ENCODE results near the gene TMEM143. TPM values are rescaled to one million over a fixed set of nuclear protein-coding genes. Genes with fewer than 3 reads are reported as not detected.

The TMEM143 gene
- total and polyA plus RNA-seq, 2 of the 8 experiments (the other 6 are each of a cell fraction or from before 2014, with no cell fraction given), result 14.2 to 19.1 TPM

DNA sequence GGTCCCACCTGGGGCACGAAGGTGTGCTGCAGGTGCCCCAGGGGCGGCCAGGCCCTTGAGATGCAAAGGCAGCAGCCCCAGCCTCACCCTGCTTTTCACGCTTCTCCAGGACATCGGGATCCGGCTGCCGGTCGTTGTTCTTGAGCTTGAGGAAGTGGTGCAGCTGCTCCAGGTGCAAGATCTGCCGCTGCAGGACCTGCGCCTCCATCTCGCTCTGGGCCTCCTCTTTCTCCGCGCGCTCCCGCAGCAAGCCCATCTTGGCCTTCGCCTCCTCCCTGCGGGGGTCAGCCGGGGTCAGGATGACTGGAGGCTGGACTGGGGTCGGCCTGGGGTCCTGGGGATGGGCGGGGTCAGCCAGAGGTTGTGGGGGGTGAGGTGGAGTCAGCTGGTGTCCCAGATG lies 59.9 kb downstream of the TMEM143 start:
- Histone ChIP-seq H2BK120ac (replicated peaks; ENCODE audit: low read depth, low read length) (no peak overlapping the region), H3K23ac (ENCODE audit: insufficient read length) (no peak overlapping the region), H3K4me3 (ENCODE audit: extremely low read depth in 1 of 4, insufficient read depth in 2 of 4, low read depth in 3 of 4, low read length in 4 of 4) (no peak overlapping the region), H3K4me2 (ENCODE audit: insufficient read depth in 1 of 2, low read depth in 2 of 2, low read length in 2 of 2) (no peak overlapping the region), H3K14ac (ENCODE audit: insufficient read length) (no peak overlapping the region), H2AK5ac (ENCODE audit: low read depth, low read length) (no peak overlapping the region), H3K4me1 (replicated peaks in 1 of 4; ENCODE audit: control insufficient read depth in 3 of 4, insufficient read depth in 4 of 4, low read length in 3 of 4) (peaks cover 0 to 3% (median 1%) of the 10 kb centered on the region in 4 experiments; a peak in 3 of 7 replicates), H3K27ac (ENCODE audit: low read depth, low read length) (no peak overlapping the region), H2AFZ (ENCODE audit: low read length) (no peak overlapping the region), H4K8ac (ENCODE audit: extremely low read depth, insufficient read depth, low read length) (no peak overlapping the region), H3K9me3 (ENCODE audit: insufficient read depth in 2 of 2, low read depth in 1 of 2, low read length in 1 of 2) (no peaks in the 10 kb centered on the region; a peak in 1 of 4 replicates), H3K9ac (replicated peaks in 1 of 4; ENCODE audit: extremely low read depth in 1 of 4, low read depth in 3 of 4, low read length in 3 of 4) (no peak overlapping the region), H3K23me2 (ENCODE audit: low read depth, low read length) (peaks cover 5% of the 10 kb centered on the region; the same call in 1 of the 2 replicates), H3K79me1 (ENCODE audit: low read depth, low read length) (no peaks in the 10 kb centered on the region), H3K4ac (replicated peaks; ENCODE audit: insufficient read length, low read depth, low read length) (no peak overlapping the region), H2BK5ac (ENCODE audit: low read depth, low read length) (no peak overlapping the region), H4K91ac (replicated peaks; ENCODE audit: insufficient read length, low read length) (no peak overlapping the region), H2BK15ac (ENCODE audit: low read length) (no peak overlapping the region), H2BK20ac (ENCODE audit: low read length) (no peak overlapping the region), H3K27me3 (replicated peaks in 1 of 4; ENCODE audit: control insufficient read depth in 3 of 4, extremely low read depth in 1 of 4, insufficient read depth in 3 of 4, low read length in 3 of 4) (no peaks in the 10 kb centered on the region), H4K20me1 (replicated peaks in 1 of 2; ENCODE audit: control insufficient read depth in 1 of 2, insufficient read depth in 2 of 2, low read length in 2 of 2) (peaks cover 0 to 2% of the 10 kb centered on the region in 2 experiments), H3K79me2 (ENCODE audit: control insufficient read depth in 1 of 2, insufficient read depth in 2 of 2, low read length in 2 of 2) (no peaks in the 10 kb centered on the region), H3K18ac (ENCODE audit: extremely low read depth, low read length) (no peak overlapping the region; the same call in 1 of the 2 replicates), H3K36me3 (ENCODE audit: control insufficient read depth in 2 of 4, insufficient read depth in 4 of 4, low read length in 3 of 4) (no peaks in the 10 kb centered on the region), H2BK12ac (ENCODE audit: low read depth, low read length) (no peak overlapping the region), H3K56ac (replicated peaks; ENCODE audit: insufficient read length, low read depth, low read length) (no peak overlapping the region), H4K5ac (ENCODE audit: insufficient read length, low read depth, low read length) (no peak overlapping the region)
- ChIA-PET POLR2A (ENCODE audit: partially characterized antibody) (no interaction called here), CTCF (ENCODE audit: partially characterized antibody) (interaction anchor here (0.8 to 1.7 kb wide), 4 partner anchors 11 to 39 kb away, joined by 3 to 8 read pairs (median 4); no protein-coding TSS in a partner anchor)
- DNase-seq (ENCODE audit: low read depth in 1 of 2, low spot score in 2 of 2) (no peak), FAIRE-seq (no peak)
- WGBS, 2 experiments (ENCODE audit: extremely low coverage in 1 of 2, insufficient coverage in 1 of 2, insufficient read length in 1 of 2, insufficient replicate concordance in 2 of 2, low coverage in 1 of 2, low lambda C conversion rate in 2 of 2, missing lambda C conversion rate in 1 of 2), result 89% methylated on average over 18 of the region's 19 CpGs; no CpG with 5 or more reads in 1 of the 2 experiments
- TF ChIP-seq NRF1 (IDR thresholded peaks at IDR 0.05; ENCODE audit: low read depth, low read length), result no peak
- TF ChIP-seq JUN (IDR thresholded peaks at IDR 0.05; ENCODE audit: low read depth, low read length), result no peak
- TF ChIP-seq EP300 (IDR thresholded peaks at IDR 0.05; ENCODE audit: borderline replicate concordance in 1 of 2, low read depth in 2 of 2, low read length in 2 of 2), result no peak
- TF ChIP-seq TAF1 (IDR thresholded peaks at IDR 0.05; ENCODE audit: low read depth, low read length), result no peak
- TF ChIP-seq TBP (IDR thresholded peaks at IDR 0.05; ENCODE audit: low read depth, low read length), result no peak
- TF ChIP-seq PHF8 (conservative IDR thresholded peaks at IDR 0.05; ENCODE audit: low read depth, low read length), result no peak
- no peak for TF ChIP-seq EGR1 (IDR thresholded peaks at IDR 0.05; ENCODE audit: borderline replicate concordance, low read depth, low read length)
- no peak for TF ChIP-seq RBBP5 (IDR thresholded peaks at IDR 0.05; ENCODE audit: borderline replicate concordance, low read depth, low read length)
- no peak for TF ChIP-seq SIN3A (conservative IDR thresholded peaks at IDR 0.05 in 1 of 2, IDR thresholded peaks at IDR 0.05 in 1 of 2; ENCODE audit: low read depth in 1 of 2, low read length in 2 of 2)
- no peak for TF ChIP-seq CEBPB (IDR thresholded peaks at IDR 0.05; ENCODE audit: low read depth, low read length)
